HepG2 (cell line): ENCODE measurements around the gene LSM12. TPM values are rescaled to one million over a fixed set of nuclear protein-coding genes. Genes with fewer than 3 reads are reported as not detected.

ENCODE experiments used
- AGO2 ChIP-seq: fragments of 200-400 bp; formaldehyde crosslinking; optimal IDR thresholded peaks from 2 replicates; pipeline ENCODE3; 2017; ENCODE audit warnings: mild to moderate bottlenecking, low read depth, low read length, moderate library complexity
- AHDC1 ChIP-seq: sonication (generic); formaldehyde crosslinking; IDR thresholded peaks from 2 replicates; pipeline ENCODE4 v1.5.1; 2020; ENCODE audit warnings: mild to moderate bottlenecking, missing genetic modification reagents, borderline replicate concordance
- ARID2 ChIP-seq: sonication (generic); formaldehyde crosslinking; IDR thresholded peaks from 2 replicates; pipeline ENCODE4 v1.8.1; 2022; ENCODE audit warnings: mild to moderate bottlenecking, missing genetic modification reagents, borderline replicate concordance
- ATRX ChIP-seq: sonication (generic); formaldehyde crosslinking; IDR thresholded peaks from 2 replicates; pipeline ENCODE4 v1.4.0; 2020; ENCODE audit warnings: missing genetic modification reagents, borderline replicate concordance
- BCL6 ChIP-seq: IDR thresholded peaks from 2 replicates; pipeline ENCODE4 v1.6.1; 2016; ENCODE audit warnings: missing genetic modification reagents, missing compliant biosample characterization
- CCDC6 ChIP-seq: sonication (generic); formaldehyde crosslinking; IDR thresholded peaks from 2 replicates; pipeline ENCODE4 v1.8.1; 2022; ENCODE audit warnings: mild to moderate bottlenecking, missing genetic modification reagents, moderate library complexity
- CHCHD3 ChIP-seq: sonication (generic); formaldehyde crosslinking; IDR thresholded peaks from 2 replicates; pipeline ENCODE4 v1.8.0; 2022; ENCODE audit warnings: mild to moderate bottlenecking, missing genetic modification reagents, moderate library complexity
- ETV5 ChIP-seq: IDR thresholded peaks from 2 replicates; pipeline ENCODE4 v1.6.1; 2018; ENCODE audit warnings: missing biosample characterization, missing genetic modification reagents, inconsistent platforms, borderline replicate concordance
- FOSL2 ChIP-seq: sonication (generic); formaldehyde crosslinking; IDR thresholded peaks from 2 replicates; pipeline ENCODE4 v1.4.0; 2020; ENCODE audit warnings: missing genetic modification reagents
- MBD4 ChIP-seq: IDR thresholded peaks from 2 replicates; pipeline ENCODE4 v1.6.1; 2012; ENCODE audit warnings: low read length, inconsistent platforms, borderline replicate concordance
- NFRKB ChIP-seq: fragments of 450-650 bp; IDR thresholded peaks from 2 replicates; pipeline ENCODE4 v1.6.1; 2017
- NR2F6 ChIP-seq, 2 experiments: IDR thresholded peaks; 2 replicates each; pipeline ENCODE4 v1.6.1; 2016; ENCODE audit warnings: antibody characterized with exemption in 1 of 2, mild to moderate bottlenecking in 1 of 2
- POGZ ChIP-seq: sonication (generic); formaldehyde crosslinking; IDR thresholded peaks from 2 replicates; pipeline ENCODE4 v1.4.0; 2020; ENCODE audit warnings: mild to moderate bottlenecking, missing genetic modification reagents
- POLR2G ChIP-seq: fragments of 200-400 bp; formaldehyde crosslinking; IDR thresholded peaks from 2 replicates; pipeline ENCODE4 v1.6.1; 2018; ENCODE audit warnings: mild to moderate bottlenecking, low read depth, low read length, moderate library complexity
- SALL2 ChIP-seq: sonication (generic); formaldehyde crosslinking; IDR thresholded peaks from 2 replicates; pipeline ENCODE4 v1.8.1; 2023; ENCODE audit warnings: mild to moderate bottlenecking, missing genetic modification reagents, inconsistent platforms
- SP140L ChIP-seq: sonication (generic); formaldehyde crosslinking; IDR thresholded peaks from 2 replicates; pipeline ENCODE4 v1.4.0; 2020; ENCODE audit warnings: missing genetic modification reagents, borderline replicate concordance
- XBP1 ChIP-seq: sonication (generic); formaldehyde crosslinking; IDR thresholded peaks from 2 replicates; pipeline ENCODE4 v1.5.0; 2020; ENCODE audit warnings: missing genetic modification reagents
- ZBTB8A ChIP-seq: sonication (generic); formaldehyde crosslinking; IDR thresholded peaks from 2 replicates; pipeline ENCODE4 v1.4.0; 2020; ENCODE audit warnings: mild to moderate bottlenecking, low read depth, missing genetic modification reagents, borderline replicate concordance
- ZNF333 ChIP-seq: sonication (generic); formaldehyde crosslinking; IDR thresholded peaks from 2 replicates; pipeline ENCODE4 v1.4.0; 2020; ENCODE audit warnings: mild to moderate bottlenecking, missing genetic modification reagents, borderline replicate concordance
- ZNF354B ChIP-seq: sonication (generic); formaldehyde crosslinking; IDR thresholded peaks from 2 replicates; pipeline ENCODE4 v1.8.0; 2022; ENCODE audit warnings: mild to moderate bottlenecking, missing genetic modification reagents
- ZNF468 ChIP-seq: sonication (generic); formaldehyde crosslinking; IDR thresholded peaks from 2 replicates; pipeline ENCODE4 v1.8.0; 2022; ENCODE audit warnings: mild to moderate bottlenecking, moderate library complexity, missing genetic modification reagents
- ZNF543 ChIP-seq: sonication (generic); formaldehyde crosslinking; IDR thresholded peaks from 2 replicates; pipeline ENCODE4 v1.4.0; 2020; ENCODE audit warnings: mild to moderate bottlenecking, missing genetic modification reagents
- ZNF577 ChIP-seq: sonication (generic); formaldehyde crosslinking; IDR thresholded peaks from 2 replicates; pipeline ENCODE4 v1.4.0; 2020; ENCODE audit warnings: mild to moderate bottlenecking, low read depth, missing genetic modification reagents, borderline replicate concordance
- ZNF589 ChIP-seq: sonication (generic); formaldehyde crosslinking; conservative IDR thresholded peaks from 2 replicates; pipeline ENCODE4 v1.8.0; 2022; ENCODE audit warnings: mild to moderate bottlenecking, moderate library complexity, missing genetic modification reagents
- ZNF619 ChIP-seq: sonication (generic); formaldehyde crosslinking; IDR thresholded peaks from 2 replicates; pipeline ENCODE4 v1.4.0; 2020; ENCODE audit warnings: mild to moderate bottlenecking, missing genetic modification reagents
- ZNF761 ChIP-seq: sonication (generic); formaldehyde crosslinking; conservative IDR thresholded peaks from 2 replicates; pipeline ENCODE4 v1.4.0; 2020; ENCODE audit warnings: mild to moderate bottlenecking, missing genetic modification reagents
- ZSCAN12 ChIP-seq: sonication (generic); formaldehyde crosslinking; IDR thresholded peaks from 2 replicates; pipeline ENCODE4 v1.9.0; 2021; ENCODE audit warnings: mild to moderate bottlenecking, missing genetic modification reagents
- polyA plus RNA-seq, 8 experiments: library from polyadenylated mRNA; depleted of rRNA in 3 of 8; stranded (reverse) in 7 of 8; unstranded in 1 of 8; fragments of >200 nt; fragmentation: Illumina TruSeq in 4 of 8; extraction: Trizol in 4 of 8; gene quantifications; 2 replicates each; pipeline versions ENCODE4 v1.2.1 to v1.2.3, GENCODE V29; 2011 to 2016; ENCODE audit warnings: low read depth in 4 of 8, missing spikeins in 1 of 8, mixed read lengths in 1 of 8; ENCODE audit not compliant: insufficient read depth in 1 of 8
- total RNA-seq, 5 experiments: library from RNA; depleted of rRNA; stranded (reverse); fragments of >200 nt; fragmentation: Illumina TruSeq; extraction: Trizol; gene quantifications; 2 replicates each; pipeline ENCODE4 v1.2.3, GENCODE V29; 2016; ENCODE audit warnings: low read depth in 1 of 5

The LSM12 gene
- total and polyA plus RNA-seq, 2 of the 13 experiments (the other 11 are each of a cell fraction or from before 2014, with no cell fraction given), result 52.8 to 55.7 TPM

- TF ChIP-seq AHDC1 (no peak; the same call in 1 of the 2 replicates), ZBTB8A (CRISPR knock-in tag) (no peak), MBD4 (no peak), NR2F6 (IDR thresholded peaks at IDR 0.05) (peak; percentile 42; the same call in 1 of the 2 replicates), NR2F6 (CRISPR knock-in tag; IDR thresholded peaks at IDR 0.05) (peak; percentile 62), SALL2 (CRISPR knock-in tag) (peak; percentile 27), NFRKB (no peak), ARID2 (CRISPR knock-in tag) (no peak), POLR2G (no peak), ZNF354B (CRISPR knock-in tag) (no peak), ZNF589 (CRISPR knock-in tag) (no peak), ATRX (CRISPR knock-in tag) (no peak), SP140L (CRISPR knock-in tag) (no peak), ZNF468 (CRISPR knock-in tag) (no peak), ZNF619 (no peak), POGZ (CRISPR knock-in tag) (0 out of 2 replicates have a peak, but pooled peaks have one; percentile 32), BCL6 (CRISPR knock-in tag) (peak; percentile 38; the same call in 1 of the 2 replicates), ZSCAN12 (CRISPR knock-in tag) (0 out of 2 replicates have a peak, but pooled peaks have one; percentile 34), ZNF577 (CRISPR knock-in tag) (no peak), XBP1 (CRISPR knock-in tag) (no peak), ZNF543 (CRISPR knock-in tag) (no peak), AGO2 (no peak), ZNF761 (CRISPR knock-in tag) (no peak), ETV5 (CRISPR knock-in tag) (peak; percentile 96), CHCHD3 (no peak), FOSL2 (CRISPR knock-in tag) (peak; percentile 94), CCDC6 (CRISPR knock-in tag) (peak; percentile 71; the same call in 1 of the 2 replicates), ZNF333 (CRISPR knock-in tag) (no peak)
Observed at GRCh38 chr17:44002141-44002848, 64.2 kb downstream of the LSM12 start (continued).
